ENCODE data around the gene ACTR3C. TPM values are rescaled to one million over a fixed set of nuclear protein-coding genes. Genes with fewer than 3 reads are reported as not detected.
A peak's percentile ranks its signal among the peaks of the same experiment; 100 is the strongest.

The ACTR3C gene
- polyA plus RNA-seq, 1 donor from 2014 or later: 5.2 TPM

DNA sequence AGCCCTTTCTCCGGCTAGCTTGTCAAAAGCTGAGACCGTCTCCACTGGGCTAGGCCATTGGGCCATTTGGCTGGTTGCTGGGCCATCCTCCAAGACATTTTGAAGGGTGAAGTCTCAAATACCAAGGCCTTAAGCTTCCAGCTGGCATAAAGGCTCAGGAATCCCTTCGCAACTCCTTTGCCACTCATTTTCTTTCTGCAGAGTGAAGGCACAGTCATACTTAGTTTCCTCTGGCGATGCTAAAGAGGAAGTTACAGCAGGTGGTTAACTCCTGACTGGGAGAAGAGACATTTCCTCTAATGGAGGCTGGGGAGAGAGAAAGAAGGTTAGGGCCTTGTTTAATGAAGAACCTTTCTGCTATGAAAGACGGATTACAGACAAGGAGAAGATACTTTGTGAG is 40.5 kb upstream of the ACTR3C start:
- Mint-ChIP-seq H3K4me3 (peak overlapping the region in 3 of 4 donors; percentile 5 to 88 (median 59)), H3K27ac (peak overlapping the region; percentile 86 to 93 (median 86)), H3K36me3 (peaks cover 4% of the 10 kb centered on the region), H3K4me1 (peaks cover 27 to 39% (median 32%) of the 10 kb centered on the region in 3 donors), H3K27me3 (peaks cover 2% of the 10 kb centered on the region), H3K9me3 (no peaks in the 10 kb centered on the region)

DNA sequence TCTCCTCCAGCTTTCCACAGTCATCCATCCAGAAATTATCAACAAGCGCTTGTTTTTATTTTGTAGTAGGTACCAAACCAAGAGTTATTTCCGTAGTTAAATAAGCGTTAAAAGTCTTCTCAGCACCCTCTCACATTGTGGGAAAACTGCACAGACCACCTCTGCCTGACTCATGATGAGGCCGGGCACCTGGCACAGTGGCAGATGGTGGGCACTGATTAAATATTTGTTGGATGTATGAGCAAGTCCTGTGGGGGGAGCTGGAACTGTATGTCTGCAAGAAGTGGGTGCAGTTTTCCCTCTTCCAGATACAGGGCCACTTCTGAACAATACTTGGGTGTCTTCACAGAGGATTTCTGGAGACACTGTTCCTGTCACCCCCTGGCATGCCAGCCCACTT is 40.0 kb upstream of the ACTR3C start:
- peaks cover 27 to 39% (median 32%) of the 10 kb centered on the region in 3 donors for H3K4me1 Mint-ChIP-seq
- peaks cover 2% of the 10 kb centered on the region for H3K27me3 Mint-ChIP-seq
- peaks cover 4% of the 10 kb centered on the region for H3K36me3 Mint-ChIP-seq
- H3K9me3 Mint-ChIP-seq: no peaks in the 10 kb centered on the region
- H3K4me3 Mint-ChIP-seq: no peak overlapping the region
- H3K27ac Mint-ChIP-seq: peak overlapping the region in 1 of 3 donors; percentile 86

DNA sequence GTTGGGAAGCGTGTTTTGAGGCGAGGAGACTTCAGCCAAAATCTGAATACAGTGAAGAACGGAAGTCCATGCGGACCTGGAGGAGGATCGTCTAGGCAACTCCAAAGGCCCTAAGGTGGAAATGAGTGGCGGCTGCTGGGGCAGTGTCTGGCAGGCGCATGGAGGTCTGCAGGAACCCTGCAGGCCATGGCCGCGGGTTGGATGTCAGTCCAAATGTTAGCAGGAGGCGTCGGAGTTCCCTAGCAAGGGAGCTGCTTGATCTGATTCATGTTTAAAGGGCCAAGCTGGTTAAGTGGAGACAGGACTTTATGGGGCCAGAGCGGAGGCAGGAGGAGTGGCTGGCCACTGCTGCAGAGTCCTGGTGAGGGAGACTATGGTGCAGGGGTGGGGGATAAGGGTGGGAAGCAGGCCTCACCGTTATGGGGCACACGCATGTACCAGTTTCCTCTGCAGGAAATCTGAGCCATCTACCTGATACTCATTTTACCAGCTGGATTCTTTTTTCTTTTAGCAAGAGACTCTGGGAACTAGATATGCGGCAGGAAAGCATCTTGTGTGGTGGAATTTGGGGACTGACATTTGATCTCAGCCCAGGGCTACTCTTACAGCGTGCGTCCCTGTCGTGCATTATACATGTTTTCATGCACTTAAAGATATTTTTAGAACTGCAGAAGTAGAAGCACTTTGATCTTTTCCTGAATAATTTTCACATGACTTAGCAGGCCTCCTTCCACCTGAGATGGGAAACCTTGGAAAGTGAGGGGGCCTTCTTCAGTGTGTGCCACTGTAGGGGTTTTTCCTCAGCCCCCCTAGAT is 38.7 kb upstream of the ACTR3C start:
- H3K4me1 Mint-ChIP-seq: peaks cover 28 to 39% (median 33%) of the 10 kb centered on the region in 3 donors
- H3K4me3 Mint-ChIP-seq: peak overlapping the region in 1 of 4 donors; percentile 39
- peaks cover 4% of the 10 kb centered on the region for H3K36me3 Mint-ChIP-seq
- peak overlapping the region in 2 of 3 donors; percentile 61 to 92 for H3K27ac Mint-ChIP-seq
- no peaks in the 10 kb centered on the region for H3K9me3 Mint-ChIP-seq
- peaks cover 2% of the 10 kb centered on the region for H3K27me3 Mint-ChIP-seq

DNA sequence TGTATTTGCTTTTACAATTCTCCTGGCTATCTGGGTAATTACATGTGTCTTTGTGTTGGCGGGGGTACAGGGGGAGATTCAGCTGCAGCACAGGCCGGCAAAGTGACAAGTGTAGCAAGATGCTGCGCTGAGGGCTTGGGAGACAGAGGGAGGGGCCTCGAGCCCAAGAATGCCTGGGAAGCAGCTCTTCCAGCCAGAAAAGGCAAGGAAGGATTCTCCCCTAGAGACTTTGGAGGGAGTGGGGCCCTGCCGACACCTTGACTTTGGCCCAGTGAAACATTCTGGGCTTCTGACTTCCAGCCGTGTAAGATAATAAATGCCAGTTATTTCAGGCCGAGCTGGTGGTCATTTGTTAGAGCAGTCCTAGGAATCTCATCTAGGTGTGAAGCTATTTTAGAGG is 38.1 kb upstream of the ACTR3C start:
- peaks cover 4% of the 10 kb centered on the region for H3K36me3 Mint-ChIP-seq
- H3K27ac Mint-ChIP-seq: peak overlapping the region in 1 of 3 donors; percentile 57
- no peak overlapping the region for H3K4me3 Mint-ChIP-seq
- peaks cover 31 to 40% (median 35%) of the 10 kb centered on the region in 3 donors for H3K4me1 Mint-ChIP-seq
- no peaks in the 10 kb centered on the region for H3K9me3 Mint-ChIP-seq
- H3K27me3 Mint-ChIP-seq: peaks cover 2% of the 10 kb centered on the region

DNA sequence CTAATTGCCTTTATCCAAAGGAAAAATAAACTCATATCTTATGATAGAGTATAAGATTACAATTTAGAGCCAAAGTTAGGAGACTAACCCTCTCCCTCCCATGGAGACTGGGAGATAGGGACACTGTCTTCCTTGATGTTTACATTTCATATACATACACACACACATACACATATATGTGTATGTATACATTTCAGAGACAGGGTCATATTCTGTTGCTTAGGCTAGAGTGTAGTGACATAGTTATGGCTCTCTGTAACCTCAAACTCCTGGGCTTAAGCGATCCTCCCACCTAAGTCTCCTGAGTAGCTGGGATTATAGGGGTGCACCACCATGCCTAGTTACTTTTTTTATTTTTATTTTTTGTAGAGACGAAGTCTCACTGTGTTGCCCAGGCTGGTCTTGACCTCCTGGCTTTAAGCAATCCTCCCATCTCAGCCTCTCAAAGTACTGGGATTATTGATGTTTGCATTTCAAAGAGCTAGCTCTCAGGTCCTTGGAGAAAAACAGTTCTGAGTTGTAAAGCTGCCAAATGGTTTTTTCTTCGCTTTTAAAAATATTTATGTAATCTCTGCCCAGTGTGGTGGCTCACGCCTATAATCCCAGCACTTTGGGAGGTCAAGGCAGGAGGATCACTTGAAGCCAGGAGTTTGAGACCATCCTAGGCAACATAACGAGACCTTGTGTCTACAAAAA is 37.2 kb upstream of the ACTR3C start:
- no peaks in the 10 kb centered on the region for H3K9me3 Mint-ChIP-seq
- H3K4me3 Mint-ChIP-seq: no peak overlapping the region
- H3K36me3 Mint-ChIP-seq: peaks cover 4% of the 10 kb centered on the region
- H3K27ac Mint-ChIP-seq: peak overlapping the region in 2 of 3 donors; percentile 55 to 59
- peaks cover 2% of the 10 kb centered on the region for H3K27me3 Mint-ChIP-seq
- peaks cover 26 to 32% (median 27%) of the 10 kb centered on the region in 3 donors for H3K4me1 Mint-ChIP-seq

- H3K4me1 Mint-ChIP-seq: peaks cover 25 to 28% (median 26%) of the 10 kb centered on the region in 3 donors
- H3K4me3 Mint-ChIP-seq: peak overlapping the region in 1 of 4 donors; percentile 63
- peaks cover 4% of the 10 kb centered on the region for H3K36me3 Mint-ChIP-seq
- H3K9me3 Mint-ChIP-seq: no peaks in the 10 kb centered on the region
- H3K27me3 Mint-ChIP-seq: peaks cover 2% of the 10 kb centered on the region
- H3K27ac Mint-ChIP-seq: peak overlapping the region in 2 of 3 donors; percentile 55 to 59
These were observed 36.4 kb upstream of the ACTR3C start for GRCh38 chr7:150359622-150360362.

DNA sequence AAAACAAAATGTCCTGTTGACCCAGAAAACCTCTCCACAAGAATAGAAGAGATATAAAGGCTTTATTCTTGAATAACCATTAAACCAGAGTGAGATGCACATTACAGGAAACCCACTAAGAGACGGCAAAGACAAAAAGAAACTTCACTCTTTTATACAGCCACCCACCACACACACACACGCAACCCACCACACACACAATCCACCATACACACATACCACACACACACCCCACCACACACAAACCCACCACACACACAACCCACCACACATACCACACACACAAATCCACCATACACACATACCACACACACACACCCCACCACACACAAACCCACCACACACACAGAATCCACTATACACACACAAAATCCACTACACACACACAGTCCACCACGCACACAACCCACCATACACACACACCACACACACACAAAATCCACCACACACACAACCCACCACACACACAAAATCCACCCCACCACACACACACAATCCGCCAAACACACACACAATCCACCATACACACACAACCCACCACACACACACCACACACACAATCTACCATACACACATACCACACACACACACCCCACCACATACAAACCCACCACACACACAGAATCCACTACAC is 35.8 kb upstream of the ACTR3C start:
- peaks cover 4% of the 10 kb centered on the region for H3K36me3 Mint-ChIP-seq
- no peak overlapping the region for H3K27ac Mint-ChIP-seq
- no peaks in the 10 kb centered on the region for H3K9me3 Mint-ChIP-seq
- peaks cover 1% of the 10 kb centered on the region for H3K27me3 Mint-ChIP-seq
- no peak overlapping the region for H3K4me3 Mint-ChIP-seq
- peaks cover 22 to 23% (median 22%) of the 10 kb centered on the region in 3 donors for H3K4me1 Mint-ChIP-seq

GRCh38 chr7:150358433-150358832 is 35.1 kb upstream of the ACTR3C start:
- Mint-ChIP-seq H3K36me3 (no peaks in the 10 kb centered on the region), H3K9me3 (no peaks in the 10 kb centered on the region), H3K27me3 (no peaks in the 10 kb centered on the region), H3K4me3 (no peak overlapping the region), H3K4me1 (peaks cover 16 to 19% (median 18%) of the 10 kb centered on the region in 3 donors), H3K27ac (no peak overlapping the region)

DNA sequence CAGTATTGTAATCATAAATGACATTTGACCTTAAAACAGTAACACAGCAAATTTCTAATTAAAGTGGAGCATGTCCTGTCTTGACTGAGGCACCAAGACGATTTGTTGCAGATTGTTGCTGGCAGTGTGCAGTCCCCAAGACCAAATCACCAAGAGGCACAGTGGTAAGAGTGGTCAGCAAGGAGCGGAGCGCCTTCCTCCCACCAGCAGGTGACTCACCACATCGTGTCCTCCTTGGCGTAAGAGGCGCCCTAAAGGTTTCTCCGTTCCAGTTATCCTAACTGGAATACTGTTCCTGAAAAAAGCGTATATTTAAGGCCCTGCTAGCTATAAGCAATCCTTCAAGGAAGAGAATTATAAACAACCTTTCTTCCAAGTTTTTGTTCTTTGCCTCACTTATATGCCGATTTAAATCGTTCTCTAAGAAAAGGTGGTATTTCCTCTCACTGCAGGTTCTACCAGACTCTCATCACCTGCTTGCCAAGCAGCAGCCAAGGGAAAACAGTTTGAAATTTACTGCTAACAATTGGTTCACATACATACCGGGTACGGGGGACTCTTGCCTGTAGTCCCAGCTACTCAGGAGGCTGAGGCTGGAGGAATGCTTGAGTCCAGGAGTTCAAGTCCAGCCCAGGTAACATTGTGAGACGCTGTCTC is 34.6 kb upstream of the ACTR3C start:
- H3K4me1 Mint-ChIP-seq: peaks cover 16 to 19% (median 17%) of the 10 kb centered on the region in 3 donors
- no peaks in the 10 kb centered on the region for H3K36me3 Mint-ChIP-seq
- H3K27ac Mint-ChIP-seq: peak overlapping the region in 2 of 3 donors; percentile 37 to 61
- H3K4me3 Mint-ChIP-seq: peak overlapping the region in 1 of 4 donors; percentile 66
- H3K9me3 Mint-ChIP-seq: no peaks in the 10 kb centered on the region
- no peaks in the 10 kb centered on the region for H3K27me3 Mint-ChIP-seq

DNA sequence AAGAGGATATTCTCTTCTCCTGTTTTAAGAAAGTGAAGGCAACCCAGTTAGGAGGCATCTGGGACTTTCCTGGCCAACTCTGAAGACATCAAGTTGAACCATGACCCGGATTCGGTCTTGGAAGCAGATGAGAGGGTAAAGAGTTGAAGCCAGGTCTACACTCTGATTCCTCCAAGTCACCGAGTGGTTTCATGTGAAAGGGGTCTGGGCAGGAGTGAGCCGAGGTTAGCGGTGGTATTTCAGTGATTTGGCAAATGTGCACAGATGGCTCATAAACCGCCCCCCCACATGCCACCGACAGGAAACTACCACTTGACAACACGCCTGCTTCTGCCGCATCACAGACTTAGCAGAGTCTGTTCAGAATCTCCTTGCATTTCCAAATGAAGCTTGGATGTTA is 33.9 kb upstream of the ACTR3C start:
- peaks cover 12 to 14% (median 12%) of the 10 kb centered on the region in 3 donors for H3K4me1 Mint-ChIP-seq
- H3K27me3 Mint-ChIP-seq: no peaks in the 10 kb centered on the region
- H3K36me3 Mint-ChIP-seq: no peaks in the 10 kb centered on the region
- peak overlapping the region in 1 of 4 donors; percentile 66 for H3K4me3 Mint-ChIP-seq
- no peaks in the 10 kb centered on the region for H3K9me3 Mint-ChIP-seq
- H3K27ac Mint-ChIP-seq: peak overlapping the region in 2 of 3 donors; percentile 37 to 61

- Mint-ChIP-seq H3K4me3 (no peak overlapping the region), H3K4me1 (peaks cover 11 to 13% (median 12%) of the 10 kb centered on the region in 3 donors), H3K27me3 (no peaks in the 10 kb centered on the region), H3K36me3 (no peaks in the 10 kb centered on the region), H3K27ac (peak overlapping the region in 2 of 3 donors; percentile 13 to 26), H3K9me3 (no peaks in the 10 kb centered on the region)
These were observed 33.0 kb upstream of the ACTR3C start for GRCh38 chr7:150356265-150356897.

DNA sequence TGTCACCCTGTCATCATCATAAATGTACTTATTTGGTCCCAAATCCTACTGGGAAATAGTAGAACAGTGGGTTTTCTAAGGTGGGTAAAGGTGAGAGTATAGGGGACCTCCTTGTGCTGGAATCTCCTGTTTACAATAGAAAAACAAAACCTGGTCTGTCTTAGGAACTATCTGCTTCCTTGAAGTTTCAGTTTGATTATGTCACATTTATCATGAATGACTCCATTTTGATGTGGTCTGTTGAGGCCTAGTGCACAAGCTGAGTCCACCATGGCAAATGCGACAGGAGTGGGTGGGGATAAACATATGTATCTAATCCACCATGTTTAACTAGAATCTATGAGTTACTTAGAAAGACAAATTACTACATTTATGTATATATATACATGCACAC is 32.3 kb upstream of the ACTR3C start:
- Mint-ChIP-seq H3K4me1 (peaks cover 11 to 13% (median 12%) of the 10 kb centered on the region in 3 donors), H3K36me3 (no peaks in the 10 kb centered on the region)

GRCh38 chr7:150351587-150352194 is 28.3 kb upstream of the ACTR3C start:
- Mint-ChIP-seq H3K27ac (no peak overlapping the region), H3K9me3 (no peaks in the 10 kb centered on the region), H3K36me3 (no peaks in the 10 kb centered on the region), H3K4me1 (peaks cover 2 to 6% (median 3%) of the 10 kb centered on the region in 3 donors), H3K27me3 (no peaks in the 10 kb centered on the region), H3K4me3 (no peak overlapping the region)

More for the DNA sequence above, 32.3 kb upstream of the ACTR3C start:
- Mint-ChIP-seq H3K9me3 (no peaks in the 10 kb centered on the region), H3K27me3 (no peaks in the 10 kb centered on the region), H3K27ac (peak overlapping the region in 2 of 3 donors; percentile 24 to 31), H3K4me3 (no peak overlapping the region)
